Chondrocyte (in vitro differentiated cells): ENCODE results near the gene KIF3B. TPM values are rescaled to one million over a fixed set of nuclear protein-coding genes. Genes with fewer than 3 reads are reported as not detected.
"Not testable (repeated sequence)": the region's sequence is repeated elsewhere in the genome, so short reads cannot be mapped to it uniquely, and the experiment has no call there.

Experiments used
- DNase-seq: peaks from one replicate; pipeline ENCODE4 v3.0.0; 2021; ENCODE audit warnings: mixed read lengths, low spot score
- H3K27ac Mint-ChIP-seq: one replicate; pipeline ENCODE4 v1.8.0; 2021; ENCODE audit warnings: mild to moderate bottlenecking, moderate library complexity, mixed read lengths; ENCODE audit not compliant: unreplicated experiment
- H3K27me3 Mint-ChIP-seq: 2 replicates; pipeline ENCODE4 v1.8.0; 2021; ENCODE audit warnings: low read depth, mixed read lengths
- H3K36me3 Mint-ChIP-seq: 2 replicates; pipeline ENCODE4 v1.8.0; 2021; ENCODE audit warnings: low read depth, mixed read lengths
- H3K4me1 Mint-ChIP-seq: 2 replicates; pipeline ENCODE4 v1.8.0; 2021; ENCODE audit warnings: low read depth, mild to moderate bottlenecking, mixed read lengths
- H3K4me3 Mint-ChIP-seq: one replicate; pipeline ENCODE4 v1.8.0; 2021; ENCODE audit warnings: mild to moderate bottlenecking, moderate library complexity, mixed read lengths; ENCODE audit not compliant: unreplicated experiment
- H3K9me3 Mint-ChIP-seq: 2 replicates; pipeline ENCODE4 v1.8.0; 2021; ENCODE audit warnings: low read depth, mixed read lengths
- total RNA-seq: library from RNA; stranded (reverse); gene quantifications from 3 replicates; pipeline ENCODE4 v1.2.1, GENCODE V29; 2021
- TF ChIP-seq, protein P1 (sequence below): fragments of 200-600 bp; sonication (generic); IDR thresholded peaks from 2 replicates; pipeline ENCODE4 v1.5.0; 2021; ENCODE audit warnings: antibody characterized with exemption, mild to moderate bottlenecking, moderate library complexity

Gene KIF3B
- total RNA-seq, 1 donor from 2014 or later, result 35.5 TPM

DNA sequence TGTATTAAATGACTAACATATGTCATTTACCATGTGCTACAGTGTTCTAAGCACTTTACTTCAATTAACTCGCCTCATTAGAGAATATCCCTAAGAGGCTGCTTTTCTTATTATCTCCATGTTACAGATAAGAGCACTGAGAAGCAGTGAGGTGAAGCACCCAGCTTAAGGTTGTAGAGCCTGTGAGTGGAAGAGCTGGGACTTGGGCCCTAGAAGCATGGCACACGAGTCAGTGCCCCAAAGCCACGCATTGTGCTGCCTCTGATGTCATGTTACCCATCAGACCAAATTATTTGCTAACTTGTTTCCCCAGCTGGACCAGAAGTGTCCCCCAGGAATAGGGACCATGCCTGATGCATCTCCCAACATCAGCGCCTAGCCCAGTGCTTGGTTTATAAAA is 35.6 kb upstream of the KIF3B start:
- Mint-ChIP-seq H3K4me1 (peaks cover 5% of the 10 kb centered on the region), H3K9me3 (no peaks in the 10 kb centered on the region), H3K27me3 (no peaks in the 10 kb centered on the region), H3K27ac (no peak overlapping the region), H3K36me3 (peaks cover 6% of the 10 kb centered on the region), H3K4me3 (no peak overlapping the region)
- peak; percentile 12 for DNase-seq
- TF ChIP-seq, protein P1, sequence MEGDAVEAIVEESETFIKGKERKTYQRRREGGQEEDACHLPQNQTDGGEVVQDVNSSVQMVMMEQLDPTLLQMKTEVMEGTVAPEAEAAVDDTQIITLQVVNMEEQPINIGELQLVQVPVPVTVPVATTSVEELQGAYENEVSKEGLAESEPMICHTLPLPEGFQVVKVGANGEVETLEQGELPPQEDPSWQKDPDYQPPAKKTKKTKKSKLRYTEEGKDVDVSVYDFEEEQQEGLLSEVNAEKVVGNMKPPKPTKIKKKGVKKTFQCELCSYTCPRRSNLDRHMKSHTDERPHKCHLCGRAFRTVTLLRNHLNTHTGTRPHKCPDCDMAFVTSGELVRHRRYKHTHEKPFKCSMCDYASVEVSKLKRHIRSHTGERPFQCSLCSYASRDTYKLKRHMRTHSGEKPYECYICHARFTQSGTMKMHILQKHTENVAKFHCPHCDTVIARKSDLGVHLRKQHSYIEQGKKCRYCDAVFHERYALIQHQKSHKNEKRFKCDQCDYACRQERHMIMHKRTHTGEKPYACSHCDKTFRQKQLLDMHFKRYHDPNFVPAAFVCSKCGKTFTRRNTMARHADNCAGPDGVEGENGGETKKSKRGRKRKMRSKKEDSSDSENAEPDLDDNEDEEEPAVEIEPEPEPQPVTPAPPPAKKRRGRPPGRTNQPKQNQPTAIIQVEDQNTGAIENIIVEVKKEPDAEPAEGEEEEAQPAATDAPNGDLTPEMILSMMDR, result no peak

DNA sequence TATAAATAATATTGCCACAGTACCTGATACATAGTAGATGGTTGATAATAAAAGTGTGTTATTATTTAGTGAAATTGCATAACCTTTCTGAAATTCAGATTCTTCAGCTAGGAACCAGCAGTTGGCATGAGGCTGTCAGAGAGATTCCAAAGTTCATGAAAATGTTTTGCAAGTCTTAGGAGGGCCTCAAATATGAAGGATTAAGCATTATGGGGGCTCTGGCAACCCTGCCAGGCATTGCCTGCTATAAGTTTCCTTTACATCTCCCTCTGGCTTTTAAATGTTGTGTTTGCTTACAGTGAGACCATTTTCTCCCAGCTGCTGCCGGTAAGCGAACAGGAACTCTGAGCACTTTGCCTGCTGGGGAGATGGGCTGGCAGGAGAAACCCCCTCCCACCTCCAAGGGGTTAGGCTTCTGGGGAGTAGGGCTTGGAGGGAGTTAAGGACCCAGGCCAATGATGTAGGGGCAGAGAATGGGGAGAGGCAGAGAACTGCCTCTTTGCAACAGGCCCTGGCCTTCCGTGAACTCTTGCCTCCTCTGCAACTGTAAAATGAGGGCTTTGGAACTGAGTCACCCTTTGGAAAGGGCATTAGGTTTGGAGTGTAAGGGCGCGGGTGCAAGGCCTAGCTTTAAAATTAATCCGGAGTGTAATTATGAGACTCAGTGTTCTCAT is 33.2 kb upstream of the KIF3B start:
- Mint-ChIP-seq H3K4me3 (no peak overlapping the region), H3K27ac (no peak overlapping the region), H3K4me1 (peaks cover 5% of the 10 kb centered on the region), H3K27me3 (no peaks in the 10 kb centered on the region), H3K9me3 (no peaks in the 10 kb centered on the region), H3K36me3 (no peaks in the 10 kb centered on the region)
- TF ChIP-seq, protein P1, result no peak
- no peak for DNase-seq

- no peaks in the 10 kb centered on the region for H3K27me3 Mint-ChIP-seq
- H3K4me1 Mint-ChIP-seq, result peaks cover 2% of the 10 kb centered on the region
- no peak overlapping the region for H3K4me3 Mint-ChIP-seq
- H3K9me3 Mint-ChIP-seq, result no peaks in the 10 kb centered on the region
- no peak overlapping the region for H3K27ac Mint-ChIP-seq
- no peak for DNase-seq
- TF ChIP-seq, protein P1, result no peak
- H3K36me3 Mint-ChIP-seq, result no peaks in the 10 kb centered on the region
Measured at GRCh38 chr20:32244959-32245358, 32.5 kb upstream of the KIF3B start.

- H3K4me1 Mint-ChIP-seq, H3K4me3 Mint-ChIP-seq, H3K9me3 Mint-ChIP-seq, H3K27me3 Mint-ChIP-seq, DNase-seq, H3K27ac Mint-ChIP-seq, H3K36me3 Mint-ChIP-seq: not testable (repeated sequence)
Measured at GRCh38 chr20:32246208-32246607, 31.2 kb upstream of the KIF3B start.

DNA sequence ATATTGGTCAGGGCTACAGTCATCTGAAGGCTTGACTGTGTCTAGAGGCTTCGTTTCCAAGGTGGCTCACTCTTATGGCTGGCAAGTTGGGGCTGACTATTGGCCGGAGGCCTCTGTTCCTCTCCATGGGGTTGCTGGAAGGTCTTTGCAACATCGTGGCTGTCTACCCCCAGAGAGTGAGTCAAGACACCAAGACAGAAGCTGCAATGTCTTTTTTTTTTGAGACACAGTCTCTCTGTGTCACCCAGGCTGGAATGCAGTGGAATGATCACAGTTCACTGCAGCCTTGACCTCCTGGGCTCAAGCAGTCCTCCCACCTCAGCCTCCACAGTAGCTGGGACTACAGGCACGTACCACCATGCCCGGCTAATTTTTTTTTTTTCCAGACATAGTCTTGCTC is 29.4 kb upstream of the KIF3B start:
- Mint-ChIP-seq H3K36me3 (no peaks in the 10 kb centered on the region), H3K4me3 (no peak overlapping the region), H3K4me1 (no peaks in the 10 kb centered on the region), H3K27ac (no peak overlapping the region), H3K27me3 (peaks cover 4% of the 10 kb centered on the region), H3K9me3 (peaks cover under 1% of the 10 kb centered on the region)
- TF ChIP-seq, protein P1, result no peak
- no peak for DNase-seq
